ENCODE results near the gene CDK2. TPM values are rescaled to one million over a fixed set of nuclear protein-coding genes. Genes with fewer than 3 reads are reported as not detected.
"Not testable (repeated sequence)": the region's sequence is repeated elsewhere in the genome, so short reads cannot be mapped to it uniquely, and the experiment has no call there.

The CDK2 gene
- total and polyA plus RNA-seq, 5 donors: 8.1 to 17.2 (median 12.7) TPM

- ATAC-seq (peak; percentile 99), DNase-seq (peak; percentile 97 to 99 (median 98))
- WGBS: 2% methylated on average over 27 of the region's 27 CpGs
- Histone ChIP-seq H3K9me3 (ENCODE audit: control insufficient read depth, low read length) (no peaks in the 10 kb centered on the region), H3K4me1 (ENCODE audit: control insufficient read depth, insufficient read depth, low read length) (no peaks in the 10 kb centered on the region), H3K27ac (ENCODE audit: low read length) (peak within 1 kb of the TSS; percentile 42), H3K27me3 (ENCODE audit: control insufficient read depth, insufficient read depth) (no peaks in the 10 kb centered on the region), H3K4me3 (ENCODE audit: low read length) (peak within 1 kb of the TSS; percentile 41)
- intact Hi-C loops (cut with DNase I): loop anchor here in 3 of 4 donors (5.0 to 10.0 kb wide), 2 partner anchors 45 to 48 kb away; partner anchors contain the start of gene RPS26 (in 3 of the 3)
Measured at GRCh38 chr12:55996715-55997534, 30.3 kb downstream of the CDK2 start, which contains the start of gene SUOX. SUOX (plus strand) TSS chr12:55997276; CDS start chr12:56002222, 4,946 bp downstream.

GRCh38 chr12:55997535-55997859 is 30.9 kb downstream of the CDK2 start:
- WGBS: 1% methylated on average over 5 of the region's 5 CpGs
- Histone ChIP-seq H3K9me3 (ENCODE audit: control insufficient read depth, low read length) (no peaks in the 10 kb centered on the region), H3K27me3 (ENCODE audit: control insufficient read depth, insufficient read depth) (no peaks in the 10 kb centered on the region), H3K27ac (ENCODE audit: low read length) (peak overlapping the region; percentile 33), H3K4me1 (ENCODE audit: control insufficient read depth, insufficient read depth, low read length) (no peaks in the 10 kb centered on the region), H3K4me3 (ENCODE audit: low read length) (peak overlapping the region; percentile 41)
- DNase-seq (no peak), ATAC-seq (no peak)
- intact Hi-C loops (cut with DNase I): loop anchor here in 3 of 4 donors (5.0 to 10.0 kb wide), 2 partner anchors 45 to 47 kb away; partner anchors contain the start of gene RPS26 (in 3 of the 3)

- H3K4me3 ChIP-seq (ENCODE audit: low read length); H3K4me1 ChIP-seq (ENCODE audit: control insufficient read depth, insufficient read depth, low read length); H3K27ac ChIP-seq (ENCODE audit: low read length); DNase-seq; ATAC-seq; H3K27me3 ChIP-seq (ENCODE audit: control insufficient read depth, insufficient read depth); H3K9me3 ChIP-seq (ENCODE audit: control insufficient read depth, low read length): not testable (repeated sequence)
- intact Hi-C loops (cut with DNase I): loop anchor here in 3 of 4 donors (5.0 to 10.0 kb wide), 2 partner anchors 43 to 45 kb away; partner anchors contain the start of gene RPS26 (in 3 of the 3)
- 68% methylated on average over 6 of the region's 6 CpGs for WGBS
Measured at GRCh38 chr12:55999522-55999921, 32.9 kb downstream of the CDK2 start.

DNA sequence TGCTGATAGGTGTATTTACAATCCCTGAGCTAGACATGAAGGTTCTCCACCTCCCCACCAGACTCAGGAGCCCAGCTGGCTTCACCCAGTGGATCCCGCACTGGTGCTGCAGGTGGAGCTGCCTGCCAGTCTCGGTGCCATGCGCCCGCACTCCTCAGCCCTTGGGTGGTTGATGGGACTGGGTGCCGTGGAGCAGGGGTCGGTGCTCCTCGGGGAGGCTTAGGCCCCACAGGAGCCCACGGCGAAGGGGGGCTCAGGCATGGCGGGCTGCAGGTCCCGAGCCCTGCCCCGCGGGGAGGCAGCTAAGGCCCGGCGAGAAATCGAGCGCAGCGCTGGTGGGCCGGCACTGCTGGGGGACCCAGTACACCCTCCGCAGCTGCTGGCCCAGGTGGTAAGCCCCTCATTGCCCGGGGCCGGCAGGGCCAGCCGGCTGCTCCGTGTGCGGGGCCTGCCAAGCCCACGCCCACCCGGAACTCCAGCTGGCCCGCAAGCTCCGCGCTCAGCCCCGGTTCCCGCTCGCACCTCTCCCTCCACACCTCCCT is 33.4 kb downstream of the CDK2 start:
- intact Hi-C loops (cut with DNase I): loop anchor here in 3 of 4 donors (5.0 to 10.0 kb wide), 2 partner anchors 42 to 45 kb away; partner anchors contain the start of gene RPS26 (in 3 of the 3)
- WGBS: 96% methylated on average over 33 of the region's 33 CpGs
- H3K4me1 ChIP-seq (ENCODE audit: control insufficient read depth, insufficient read depth, low read length); DNase-seq; H3K9me3 ChIP-seq (ENCODE audit: control insufficient read depth, low read length); H3K4me3 ChIP-seq (ENCODE audit: low read length); H3K27ac ChIP-seq (ENCODE audit: low read length); H3K27me3 ChIP-seq (ENCODE audit: control insufficient read depth, insufficient read depth); ATAC-seq: not testable (repeated sequence)

GRCh38 chr12:56001487-56002100 is 35.0 kb downstream of the CDK2 start:
- ATAC-seq (no peak), DNase-seq (no peak)
- no peak overlapping the region for H3K4me3 ChIP-seq (ENCODE audit: low read length)
- no peaks in the 10 kb centered on the region for H3K4me1 ChIP-seq (ENCODE audit: control insufficient read depth, insufficient read depth, low read length)
- intact Hi-C loops (cut with DNase I): no loop called here
- no peak overlapping the region for H3K27ac ChIP-seq (ENCODE audit: low read length)
- 85% methylated on average over 7 of the region's 7 CpGs for WGBS
- H3K27me3 ChIP-seq (ENCODE audit: control insufficient read depth, insufficient read depth): no peaks in the 10 kb centered on the region
- H3K9me3 ChIP-seq (ENCODE audit: control insufficient read depth, low read length): no peaks in the 10 kb centered on the region

- H3K9me3 ChIP-seq (ENCODE audit: control insufficient read depth, low read length); H3K27ac ChIP-seq (ENCODE audit: low read length); ATAC-seq; H3K4me3 ChIP-seq (ENCODE audit: low read length); intact Hi-C loops (cut with DNase I); DNase-seq; H3K27me3 ChIP-seq (ENCODE audit: control insufficient read depth, insufficient read depth); H3K4me1 ChIP-seq (ENCODE audit: control insufficient read depth, insufficient read depth, low read length): not testable (repeated sequence)
- 86% methylated on average over 5 of the region's 5 CpGs for WGBS
Measured at GRCh38 chr12:56003376-56003775, 36.7 kb downstream of the CDK2 start.

GRCh38 chr12:56004211-56004610 is 37.6 kb downstream of the CDK2 start:
- 91% methylated on average over 10 of the region's 10 CpGs for WGBS
- no peak for ATAC-seq
- intact Hi-C loops (cut with DNase I): no loop called here
- Histone ChIP-seq H3K9me3 (ENCODE audit: control insufficient read depth, low read length) (no peaks in the 10 kb centered on the region), H3K27ac (ENCODE audit: low read length) (no peak overlapping the region), H3K4me3 (ENCODE audit: low read length) (no peak overlapping the region), H3K4me1 (ENCODE audit: control insufficient read depth, insufficient read depth, low read length) (no peaks in the 10 kb centered on the region), H3K27me3 (ENCODE audit: control insufficient read depth, insufficient read depth) (no peaks in the 10 kb centered on the region)
- DNase-seq: no peak

DNA sequence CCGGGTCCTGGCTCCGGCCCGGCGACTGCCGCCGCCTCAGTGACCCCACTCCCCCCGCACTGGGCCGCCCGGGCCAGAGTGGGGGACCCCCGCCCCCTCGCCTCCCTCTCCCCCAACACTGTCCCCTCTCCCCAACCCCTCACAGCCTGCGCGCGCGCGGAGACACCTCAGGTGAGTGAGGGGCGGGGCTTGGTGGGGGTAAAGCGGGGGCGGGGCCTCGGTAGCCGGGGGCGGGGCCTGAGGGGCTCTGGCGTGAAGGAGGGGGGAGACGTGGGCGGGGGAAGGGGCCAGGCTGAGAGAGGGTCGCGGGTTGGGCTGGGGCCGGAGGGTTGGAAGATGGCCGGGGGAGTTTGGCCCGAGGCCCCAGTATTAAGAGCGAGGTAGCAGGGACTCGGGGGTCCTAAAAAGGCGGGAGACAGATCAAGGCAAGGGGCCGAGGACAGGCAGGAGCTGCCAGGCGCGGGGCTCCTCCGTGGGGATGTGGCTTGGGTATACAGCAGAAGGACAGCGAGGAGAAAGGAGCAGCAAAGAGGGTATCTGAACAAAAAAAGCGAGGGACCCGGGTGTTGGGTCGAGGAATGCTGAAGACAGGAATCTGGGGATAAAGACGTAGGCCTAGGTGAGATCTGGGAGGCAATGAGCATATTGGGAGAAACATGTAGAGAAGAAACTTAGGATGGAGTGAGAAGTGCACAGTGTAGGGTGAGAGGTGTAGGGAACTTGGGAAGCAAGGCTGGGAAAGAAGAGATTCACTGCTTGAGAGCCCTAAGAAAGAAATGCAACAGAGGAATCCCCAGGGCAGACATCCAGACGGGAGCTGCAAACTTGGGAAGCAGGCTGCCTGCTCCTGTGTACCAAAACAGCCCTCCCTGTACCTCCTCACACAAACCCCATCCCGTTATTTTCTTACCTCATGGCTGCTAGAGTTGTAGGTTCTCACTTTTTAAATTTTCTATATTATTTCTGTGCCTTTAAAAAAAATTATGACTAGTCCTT is 41.2 kb downstream of the CDK2 start:
- WGBS: 1% methylated on average over 44 of the region's 44 CpGs
- DNase-seq: peak; percentile 61 to 89 (median 82)

GRCh38 chr12:56010111-56010570 is 43.5 kb downstream of the CDK2 start:
- Histone ChIP-seq H3K9me3 (ENCODE audit: control insufficient read depth, low read length) (no peaks in the 10 kb centered on the region), H3K4me3 (ENCODE audit: low read length) (no peak overlapping the region), H3K27me3 (ENCODE audit: control insufficient read depth, insufficient read depth) (no peaks in the 10 kb centered on the region), H3K27ac (ENCODE audit: low read length) (no peak overlapping the region), H3K4me1 (ENCODE audit: control insufficient read depth, insufficient read depth, low read length) (no peaks in the 10 kb centered on the region)
- no peak for ATAC-seq
- no peak for DNase-seq
- intact Hi-C loops (cut with DNase I): no loop called here
- 73% methylated on average over 2 of the region's 2 CpGs for WGBS

More for the DNA sequence above, 41.2 kb downstream of the CDK2 start:
- H3K4me3 ChIP-seq (ENCODE audit: low read length): peak overlapping the region; percentile 100
- peak overlapping the region; percentile 81 for H3K27ac ChIP-seq (ENCODE audit: low read length)
- no peaks in the 10 kb centered on the region for H3K27me3 ChIP-seq (ENCODE audit: control insufficient read depth, insufficient read depth)
- no peaks in the 10 kb centered on the region for H3K4me1 ChIP-seq (ENCODE audit: control insufficient read depth, insufficient read depth, low read length)
- peak; percentile 84 to 88 for ATAC-seq
- H3K9me3 ChIP-seq (ENCODE audit: control insufficient read depth, low read length): no peaks in the 10 kb centered on the region
- intact Hi-C loops (cut with DNase I): loop anchor here in 1 of 4 donors (5.0 kb wide), 1 partner anchor 34 kb away; the partner anchor contains the start of gene RPS26

DNA sequence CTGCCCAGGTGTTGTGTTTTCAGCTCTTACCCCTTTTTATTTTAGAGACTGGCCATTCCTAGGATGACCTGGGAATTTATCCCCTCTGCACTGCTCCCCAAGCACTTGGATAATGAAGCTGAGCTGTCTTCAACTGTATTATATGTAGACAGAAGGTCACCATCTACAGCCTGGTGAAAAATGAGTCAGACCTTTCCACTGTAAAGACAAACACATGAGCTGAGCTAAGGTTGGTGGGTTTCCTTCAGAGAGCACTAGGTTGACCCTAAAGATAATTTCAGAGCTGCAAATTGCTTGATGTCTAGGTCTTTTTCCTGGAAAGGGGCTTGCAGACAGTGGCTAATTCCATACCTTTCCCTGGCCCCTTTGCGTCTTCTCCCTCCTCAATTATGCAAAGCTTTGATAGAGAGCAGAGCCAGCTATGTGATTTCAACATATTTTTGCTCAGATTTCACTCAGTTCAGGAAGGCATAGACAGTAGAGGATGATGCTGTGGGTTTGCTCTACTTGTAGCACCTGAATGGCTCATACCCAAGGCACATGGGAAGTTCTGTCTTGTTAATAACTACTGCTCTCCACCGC is 45.0 kb downstream of the CDK2 start:
- H3K4me3 ChIP-seq (ENCODE audit: low read length): no peak overlapping the region
- no peak for ATAC-seq
- H3K27me3 ChIP-seq (ENCODE audit: control insufficient read depth, insufficient read depth): no peaks in the 10 kb centered on the region

More for the DNA sequence above, 45.0 kb downstream of the CDK2 start:
- Histone ChIP-seq H3K4me1 (ENCODE audit: control insufficient read depth, insufficient read depth, low read length) (no peaks in the 10 kb centered on the region), H3K27ac (ENCODE audit: low read length) (no peak overlapping the region), H3K9me3 (ENCODE audit: control insufficient read depth, low read length) (no peaks in the 10 kb centered on the region)
- whole genome bisulfite sequencing: 93% methylated on average over 2 of the region's 2 CpGs
- intact Hi-C loops (cut with DNase I): no loop called here
- DNase-seq: no peak

Data from right cardiac atrium (tissue), 5 donors.